Liver (tissue), 3 donors: ENCODE data around the gene POTEG.
"Not testable (repeated sequence)": the region's sequence is repeated elsewhere in the genome, so short reads cannot be mapped to it uniquely, and the experiment has no call there.

Source experiments
- JUND ChIP-seq, 2 donors: IDR thresholded peaks; 2 replicates each; pipeline ENCODE4 v1.6.1; 2016; ENCODE audit warnings: antibody characterized with exemption in 2 of 2
- RAD21 ChIP-seq, 2 donors: IDR thresholded peaks; 2 replicates each; pipeline ENCODE4 v1.6.1; 2016; ENCODE audit warnings: antibody characterized with exemption in 2 of 2, mild to moderate bottlenecking in 2 of 2
- TAF1 ChIP-seq: conservative IDR thresholded peaks from 2 replicates; pipeline ENCODE4 v1.6.1; 2016; ENCODE audit warnings: antibody characterized with exemption, mild to moderate bottlenecking
- TF ChIP-seq, protein P1 (sequence below): fragments of 150-350 bp; IDR thresholded peaks from 2 replicates; pipeline ENCODE4 v1.5.1; 2017; ENCODE audit warnings: improper control_type of control experiment, low read depth, low read length; ENCODE audit not compliant: missing input control
- TF ChIP-seq, protein P2 (sequence below): IDR thresholded peaks from 2 replicates; pipeline ENCODE4 v1.6.1; 2016; ENCODE audit warnings: antibody characterized with exemption
- donor health status: healthy.
- donor health status: healthy.

DNA sequence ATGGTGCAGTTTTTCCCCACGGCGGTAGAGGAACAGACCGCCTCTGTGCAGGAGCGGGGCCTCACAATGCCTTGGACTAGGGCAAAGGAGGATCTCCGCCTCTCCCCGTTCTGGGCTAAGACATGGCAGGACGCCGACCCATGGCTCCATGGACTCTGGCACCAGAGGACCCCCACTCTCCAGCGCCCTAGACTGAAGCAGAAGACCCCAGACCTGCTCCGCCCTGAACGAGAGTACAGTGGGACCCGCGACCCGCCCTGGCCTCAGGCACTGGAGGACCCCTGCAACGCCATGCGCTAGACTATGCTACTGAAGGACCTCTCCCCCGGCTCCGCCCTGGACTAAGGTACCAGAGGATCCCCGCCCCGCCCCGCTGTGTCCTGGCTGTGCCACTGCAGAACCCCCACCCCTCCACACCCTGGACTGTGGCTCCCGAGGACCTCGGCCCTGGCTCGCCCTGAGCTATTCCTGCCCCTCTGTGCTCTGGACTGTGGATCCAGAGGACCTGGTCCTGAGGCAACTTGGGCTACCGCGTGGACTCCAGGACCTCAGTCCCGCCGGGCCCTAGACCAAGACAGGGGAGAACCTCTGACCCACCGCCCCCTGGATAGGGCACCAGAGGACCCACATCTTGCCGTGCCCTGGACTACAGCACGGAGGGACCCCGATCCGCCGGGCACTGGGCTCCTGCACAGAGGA, 73.1 kb downstream of the POTEG start:
- TF ChIP-seq, protein P1, sequence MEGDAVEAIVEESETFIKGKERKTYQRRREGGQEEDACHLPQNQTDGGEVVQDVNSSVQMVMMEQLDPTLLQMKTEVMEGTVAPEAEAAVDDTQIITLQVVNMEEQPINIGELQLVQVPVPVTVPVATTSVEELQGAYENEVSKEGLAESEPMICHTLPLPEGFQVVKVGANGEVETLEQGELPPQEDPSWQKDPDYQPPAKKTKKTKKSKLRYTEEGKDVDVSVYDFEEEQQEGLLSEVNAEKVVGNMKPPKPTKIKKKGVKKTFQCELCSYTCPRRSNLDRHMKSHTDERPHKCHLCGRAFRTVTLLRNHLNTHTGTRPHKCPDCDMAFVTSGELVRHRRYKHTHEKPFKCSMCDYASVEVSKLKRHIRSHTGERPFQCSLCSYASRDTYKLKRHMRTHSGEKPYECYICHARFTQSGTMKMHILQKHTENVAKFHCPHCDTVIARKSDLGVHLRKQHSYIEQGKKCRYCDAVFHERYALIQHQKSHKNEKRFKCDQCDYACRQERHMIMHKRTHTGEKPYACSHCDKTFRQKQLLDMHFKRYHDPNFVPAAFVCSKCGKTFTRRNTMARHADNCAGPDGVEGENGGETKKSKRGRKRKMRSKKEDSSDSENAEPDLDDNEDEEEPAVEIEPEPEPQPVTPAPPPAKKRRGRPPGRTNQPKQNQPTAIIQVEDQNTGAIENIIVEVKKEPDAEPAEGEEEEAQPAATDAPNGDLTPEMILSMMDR = not testable (repeated sequence)
- TF ChIP-seq TAF1; JUND (IDR thresholded peaks at IDR 0.05); RAD21 (IDR thresholded peaks at IDR 0.05): not testable (repeated sequence)
- TF ChIP-seq, protein P2, sequence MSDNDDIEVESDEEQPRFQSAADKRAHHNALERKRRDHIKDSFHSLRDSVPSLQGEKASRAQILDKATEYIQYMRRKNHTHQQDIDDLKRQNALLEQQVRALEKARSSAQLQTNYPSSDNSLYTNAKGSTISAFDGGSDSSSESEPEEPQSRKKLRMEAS = not testable (repeated sequence)
